GM18526 (cell line): ENCODE results near the gene MYRFL.

Experiments used
- POLR2A ChIP-seq: IDR thresholded peaks from 3 replicates; pipeline ENCODE4 v1.6.1; 2011; ENCODE audit not compliant: insufficient read length; ENCODE audit errors: extremely low read depth

MYRFL gene

DNA sequence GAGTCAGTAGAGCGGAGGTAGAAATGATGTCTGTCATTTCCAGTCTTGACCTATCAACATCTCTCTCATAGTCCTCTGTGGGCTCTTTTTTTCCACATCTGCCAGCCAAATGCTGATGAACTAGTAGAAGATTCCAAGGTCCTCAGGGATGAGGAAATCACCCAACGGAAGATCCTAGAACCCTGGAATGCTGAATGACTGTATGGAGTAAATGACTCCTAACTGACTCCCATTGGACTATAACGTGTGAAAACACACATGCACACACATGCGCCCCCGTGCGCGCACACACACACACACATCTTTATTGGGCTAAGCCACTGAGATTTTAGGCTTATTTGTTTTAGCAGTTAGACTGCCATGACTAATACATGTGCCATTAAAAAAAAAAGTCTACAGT lies 159.2 kb downstream of the MYRFL start:
- TF ChIP-seq POLR2A = no peak

DNA sequence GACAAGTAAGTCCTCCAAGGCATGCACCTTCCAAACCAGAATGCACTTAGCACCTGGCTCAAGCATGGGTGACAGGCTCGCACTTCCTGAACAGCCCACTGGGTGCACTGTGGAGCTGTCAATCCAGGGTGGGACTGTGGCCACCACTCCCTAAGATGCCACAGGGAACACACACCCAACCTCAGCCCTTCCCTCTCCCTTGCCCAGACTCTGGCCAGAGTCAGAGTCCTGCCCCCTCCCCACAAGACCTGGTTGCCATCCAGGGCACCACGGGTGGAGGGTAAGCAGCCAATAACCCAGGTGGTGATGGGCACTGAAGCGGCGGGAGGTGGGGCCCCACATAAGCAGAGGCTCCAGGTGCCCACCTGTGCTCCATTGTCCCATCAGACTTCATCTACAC lies 160.6 kb downstream of the MYRFL start:
- no peak for TF ChIP-seq POLR2A

DNA sequence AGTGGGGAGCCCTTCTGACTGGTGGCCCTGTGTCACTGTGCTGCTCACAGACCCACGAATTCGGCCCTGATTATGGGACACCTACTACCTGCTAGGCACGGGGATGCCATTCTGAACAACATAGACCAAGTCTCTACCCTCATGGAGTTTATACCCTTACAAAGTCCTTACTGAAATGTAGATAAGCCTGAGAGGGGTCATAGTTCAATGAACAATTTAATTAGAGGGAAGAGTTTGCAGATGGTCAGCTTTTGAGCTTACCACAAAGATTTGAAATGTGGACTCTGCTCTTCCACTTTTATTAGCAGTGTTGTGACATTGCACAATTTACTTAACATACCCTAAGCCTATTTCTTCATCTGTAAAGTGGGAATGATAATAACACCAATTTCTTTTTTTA lies 161.1 kb downstream of the MYRFL start:
- no peak for TF ChIP-seq POLR2A

DNA sequence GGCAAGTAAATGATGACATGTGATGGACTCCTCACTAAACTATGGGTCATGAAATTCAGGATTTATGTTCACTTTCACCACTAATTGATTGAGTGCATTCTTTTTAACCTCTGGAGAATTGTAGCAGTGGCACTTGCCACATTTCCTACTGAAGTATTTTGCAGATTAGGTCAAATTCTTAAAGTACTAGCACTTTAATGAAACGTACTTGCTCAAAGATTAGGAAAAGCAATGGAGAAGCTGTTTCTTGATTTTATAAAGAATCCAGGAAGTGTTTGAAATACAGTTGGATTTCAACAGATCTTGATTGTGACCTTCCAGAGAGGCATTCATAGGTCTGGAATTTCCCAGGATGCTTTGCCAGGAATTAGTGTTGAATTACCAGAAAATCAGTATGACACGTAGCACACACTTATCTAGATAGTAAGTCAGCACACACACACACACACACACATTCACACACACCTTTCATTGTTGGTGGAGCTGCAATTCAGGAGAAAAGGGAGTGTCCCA lies 162.6 kb downstream of the MYRFL start:
- no peak for TF ChIP-seq POLR2A

DNA sequence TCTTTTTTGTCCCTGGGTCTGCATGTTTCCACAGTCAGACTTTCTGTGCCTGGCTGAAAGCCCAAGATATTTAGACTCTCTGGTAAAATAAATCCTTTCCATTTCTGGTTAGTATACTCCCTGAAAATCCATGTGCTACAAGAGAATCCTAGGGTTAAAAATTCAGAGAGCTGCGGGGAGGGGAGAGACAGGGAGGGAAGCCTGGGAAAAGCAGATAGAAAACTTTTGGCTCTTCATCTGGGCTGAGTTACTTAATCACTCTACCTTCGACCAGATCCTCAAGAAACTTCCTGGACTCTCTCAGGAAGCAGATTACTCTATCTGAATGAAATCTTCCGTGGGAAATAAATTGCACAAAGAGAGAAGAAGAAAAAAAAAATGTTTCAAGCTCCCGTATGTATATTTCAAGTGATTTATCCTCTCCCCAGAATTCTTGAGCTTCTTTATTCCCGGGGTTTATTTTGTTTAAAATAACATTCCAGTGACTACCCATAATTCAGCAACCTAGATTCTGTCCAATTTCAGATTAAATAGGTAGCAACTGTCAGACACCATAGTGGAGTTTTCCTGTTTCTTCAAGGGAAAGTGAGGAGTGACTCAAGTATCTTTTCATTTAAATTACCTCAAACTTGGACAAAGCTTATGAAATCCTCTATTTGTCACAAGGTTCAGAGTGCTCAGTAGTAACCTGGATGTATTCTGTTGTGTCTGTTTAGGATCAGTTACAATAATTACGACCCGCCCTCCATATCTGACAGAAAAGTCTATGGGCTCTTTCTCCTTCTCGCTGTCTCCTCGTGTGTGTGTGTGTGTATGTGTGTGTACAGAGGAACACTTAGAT lies 163.7 kb downstream of the MYRFL start:
- no peak for TF ChIP-seq POLR2A

DNA sequence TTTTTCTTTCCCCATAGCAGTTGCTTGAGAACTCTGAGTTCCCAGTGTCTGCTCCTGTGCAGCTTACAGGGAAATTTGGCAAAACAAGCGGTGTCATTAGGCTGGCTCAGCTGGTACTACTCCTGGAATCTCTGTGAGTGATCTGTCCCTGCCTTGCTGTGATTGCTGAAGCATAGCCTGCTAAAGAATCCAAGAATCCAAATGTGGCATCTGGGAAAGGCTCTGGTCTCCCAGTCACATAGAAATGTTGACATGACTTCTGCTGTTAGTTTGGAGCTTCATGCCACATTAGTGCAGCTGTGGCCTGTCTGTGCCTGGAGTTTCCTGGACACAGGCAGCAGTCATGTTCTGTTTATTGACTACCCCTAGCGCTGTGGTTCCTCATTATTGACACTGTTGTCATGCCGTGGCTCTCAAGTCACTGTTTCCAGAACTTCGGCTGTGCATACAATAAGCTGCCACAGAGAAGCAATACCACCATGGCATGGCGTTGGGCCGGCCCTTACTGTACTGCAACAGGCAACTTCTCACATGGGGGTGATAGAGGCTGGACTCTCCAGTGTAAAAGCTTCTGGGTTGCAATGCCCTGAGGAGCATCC lies 166.8 kb downstream of the MYRFL start:
- no peak for TF ChIP-seq POLR2A

DNA sequence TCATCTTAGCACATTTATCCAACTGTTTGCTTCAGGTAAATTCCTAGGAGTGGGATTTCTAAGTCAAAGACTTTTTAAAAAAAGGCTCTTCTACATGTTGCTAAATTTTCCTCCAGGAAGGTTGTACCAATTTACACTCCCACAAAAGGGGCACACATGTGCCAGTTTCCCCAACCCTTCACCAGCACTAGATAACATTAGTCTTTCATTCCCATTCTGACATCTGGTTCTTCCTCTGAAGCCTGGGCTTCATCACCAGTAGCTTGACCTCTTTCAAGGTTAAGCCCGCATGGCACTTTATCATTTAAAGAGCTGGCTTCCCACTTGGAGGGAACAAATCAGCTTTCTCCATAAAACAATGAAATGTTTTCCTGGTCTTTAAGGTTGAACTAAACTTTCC lies 168.4 kb downstream of the MYRFL start:
- no peak for TF ChIP-seq POLR2A

DNA sequence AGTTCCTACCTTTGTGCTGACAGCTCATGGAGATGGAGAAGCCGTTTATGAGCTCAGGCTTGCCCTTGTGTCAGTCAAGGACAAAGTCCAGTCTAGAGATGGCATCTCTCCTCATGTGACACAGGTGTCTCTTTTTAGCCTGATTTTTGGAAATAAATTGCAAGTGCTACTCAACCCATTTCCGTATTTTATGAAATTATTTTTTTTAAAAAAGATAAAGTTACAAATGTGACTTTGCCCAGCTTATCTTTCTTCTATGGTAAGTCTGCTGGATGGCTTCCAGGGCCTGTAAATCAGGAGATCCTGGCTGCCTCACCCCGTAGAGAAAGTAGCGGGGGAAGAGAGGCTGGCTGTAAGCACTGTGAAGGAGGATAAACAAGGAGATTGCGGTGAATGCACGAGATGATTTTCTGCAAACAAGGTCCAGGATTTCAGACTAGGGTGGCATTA lies 169.7 kb downstream of the MYRFL start:
- TF ChIP-seq POLR2A = no peak

DNA sequence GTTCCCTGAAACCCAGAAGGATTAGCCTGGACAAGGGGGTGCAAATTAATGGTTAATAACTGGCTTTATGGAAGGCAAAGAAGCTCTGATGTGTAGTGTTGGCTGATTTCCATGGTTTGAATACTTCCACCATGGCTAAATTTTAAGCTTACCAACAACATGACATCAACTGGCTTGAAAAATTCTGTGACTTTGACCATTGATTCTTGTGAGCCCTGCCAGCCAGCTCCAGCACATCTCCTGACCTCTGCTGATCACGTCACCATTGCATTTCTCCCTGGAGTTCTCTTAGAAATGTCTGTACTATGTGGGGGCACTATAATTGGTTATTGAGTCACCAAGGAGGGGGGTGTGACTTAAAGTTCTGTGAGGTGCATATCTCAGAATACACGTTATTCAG lies 171.2 kb downstream of the MYRFL start:
- no peak for TF ChIP-seq POLR2A

DNA sequence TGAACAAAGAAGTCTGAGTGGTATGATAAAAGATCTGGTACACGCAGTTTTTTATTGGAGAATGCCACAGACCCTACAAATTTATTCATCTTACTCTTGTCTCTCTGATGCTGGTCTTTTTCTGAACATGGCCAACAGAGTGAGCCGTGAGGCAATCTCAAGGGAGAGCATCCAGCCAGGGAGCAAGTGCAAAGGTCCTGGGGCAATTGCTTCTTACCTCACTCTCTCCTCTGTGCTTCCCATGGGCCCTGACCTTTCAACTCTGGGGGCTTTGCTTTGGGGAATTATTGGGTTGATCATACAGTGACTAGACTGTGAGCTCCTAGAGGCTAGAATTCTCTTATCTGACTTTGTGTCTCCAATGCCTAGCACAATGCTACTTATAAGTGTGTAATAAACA lies 171.7 kb downstream of the MYRFL start:
- TF ChIP-seq POLR2A = no peak

DNA sequence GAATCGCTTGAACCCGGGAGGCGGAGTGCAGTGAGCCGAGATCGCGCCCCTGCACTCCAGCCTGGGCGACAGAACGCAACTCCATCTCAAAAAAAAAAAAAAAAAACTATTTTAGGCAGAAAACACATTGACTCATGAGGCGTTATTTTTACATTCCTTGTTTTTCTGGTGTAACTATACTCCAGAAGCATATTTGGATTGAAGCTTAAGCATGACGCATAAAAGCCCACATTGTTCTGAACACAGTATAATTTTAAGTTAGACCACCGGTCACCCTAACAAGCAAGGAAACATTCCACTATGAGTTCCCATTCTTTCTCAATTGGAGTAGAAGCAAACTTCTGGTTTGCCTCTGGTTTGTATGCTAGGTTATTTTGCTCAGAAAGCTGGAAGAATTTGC lies 173.0 kb downstream of the MYRFL start:
- TF ChIP-seq POLR2A = no peak

DNA sequence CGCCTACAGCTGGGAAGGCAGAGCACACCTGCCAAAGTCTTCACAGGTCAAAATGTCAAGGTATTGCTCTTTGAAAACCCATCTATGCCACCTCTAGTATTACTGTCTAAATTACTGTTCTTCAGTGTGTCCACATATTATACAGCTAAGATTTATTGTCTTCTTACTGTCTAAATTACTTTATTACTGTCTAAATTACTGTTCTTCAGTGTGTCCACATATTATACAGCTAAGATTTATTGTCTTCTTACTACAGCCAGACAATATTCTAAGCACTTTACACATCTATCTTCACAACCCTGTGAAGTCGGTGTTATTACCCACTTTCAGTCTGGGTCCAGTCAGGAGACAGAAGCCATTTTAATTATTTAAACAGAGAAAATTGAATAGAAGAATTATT lies 173.9 kb downstream of the MYRFL start:
- no peak for TF ChIP-seq POLR2A

DNA sequence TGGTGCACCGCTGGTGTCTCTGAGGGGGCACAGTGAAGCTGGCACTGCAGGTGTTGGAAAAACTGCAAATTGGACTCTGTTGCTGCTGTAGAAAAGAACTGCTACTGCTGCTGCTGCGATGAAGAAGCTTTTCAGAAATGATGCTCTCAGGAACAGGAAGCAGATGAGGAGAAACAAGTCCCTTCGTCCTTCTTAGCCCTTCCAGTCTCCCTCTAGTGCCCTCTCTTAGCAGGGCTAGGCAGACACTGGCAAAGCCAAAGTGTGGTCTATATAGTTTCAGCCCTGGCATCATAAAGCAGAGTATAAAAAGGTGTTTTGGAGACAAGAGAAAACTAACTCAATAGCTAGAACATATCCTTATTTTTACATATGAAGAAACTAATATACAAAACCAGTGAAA lies 174.5 kb downstream of the MYRFL start:
- no peak for TF ChIP-seq POLR2A

DNA sequence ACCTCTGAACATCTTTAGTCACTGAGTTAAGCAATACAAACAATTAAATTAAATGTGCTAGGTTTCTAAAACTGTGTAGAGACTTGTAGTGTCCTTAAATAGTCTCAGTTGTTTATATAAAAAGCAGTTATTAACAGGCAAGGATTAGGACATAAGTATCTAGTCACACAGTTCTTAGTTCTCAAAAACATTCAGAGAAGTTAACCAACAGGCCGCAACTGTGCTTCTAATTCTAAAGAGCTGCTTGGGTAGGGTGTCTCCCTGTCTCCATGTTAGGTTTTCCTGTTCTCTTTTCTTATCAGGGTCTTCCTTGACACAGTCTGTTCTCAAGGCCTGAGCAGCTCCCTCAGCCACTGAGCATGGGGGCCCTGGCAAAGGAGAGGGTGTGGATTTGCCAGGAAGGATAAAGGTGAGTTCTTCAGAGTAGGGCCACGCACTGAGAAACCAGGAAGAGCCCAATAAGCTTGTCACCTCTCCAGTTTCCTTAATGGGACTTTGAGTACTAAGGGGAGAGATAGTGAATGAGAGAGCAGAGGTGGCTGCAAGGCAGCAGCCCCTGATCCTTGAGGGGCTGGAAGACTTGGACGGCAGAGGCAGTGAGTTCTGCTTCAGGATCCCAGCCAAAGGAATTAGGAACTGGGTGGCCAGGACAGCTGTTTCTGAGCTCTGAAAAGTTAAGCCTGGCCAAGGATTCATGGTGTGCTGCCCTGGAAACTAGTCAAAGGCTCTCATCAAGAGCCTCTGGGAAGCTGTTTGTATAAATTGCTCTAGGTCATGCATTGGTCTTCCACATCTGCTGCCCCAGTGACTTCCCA lies 177.3 kb downstream of the MYRFL start:
- TF ChIP-seq POLR2A = no peak

DNA sequence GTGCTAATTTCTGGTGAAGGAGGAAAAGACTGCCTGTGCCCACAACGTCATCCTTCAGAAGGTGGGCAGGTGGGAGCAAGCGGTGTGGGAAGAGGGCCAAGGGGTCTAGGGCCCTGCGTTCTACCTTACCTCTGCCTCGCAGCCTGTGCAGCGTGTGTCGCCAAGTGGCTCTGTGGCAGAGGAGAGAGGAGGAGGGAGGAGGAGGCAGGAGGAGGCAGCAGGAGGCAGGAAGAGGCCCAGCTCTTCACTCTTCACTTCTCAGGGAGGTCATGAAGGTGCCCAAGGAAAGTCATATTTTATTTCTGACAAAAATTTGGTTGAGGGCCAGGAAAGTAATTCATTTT lies 177.9 kb downstream of the MYRFL start:
- no peak for TF ChIP-seq POLR2A
